Osteoblast (primary cell): ENCODE data around the gene HJURP. TPM values are rescaled to one million over a fixed set of nuclear protein-coding genes. Genes with fewer than 3 reads are reported as not detected.
A peak's percentile ranks its signal among the peaks of the same experiment; 100 is the strongest.

ENCODE experiments used
- DNase-seq: peaks from one replicate; pipeline ENCODE4 v3.0.0; 2011; ENCODE audit warnings: low spot score, mixed read lengths; ENCODE audit not compliant: insufficient read length; ENCODE audit errors: missing footprints
- H2AFZ ChIP-seq: 2 replicates; pipeline ENCODE4 v1.6.0; 2011; ENCODE audit warnings: mild to moderate bottlenecking, low read length
- H3K27ac ChIP-seq: 2 replicates; pipeline ENCODE4 v1.5.1; 2011; ENCODE audit warnings: mild to moderate bottlenecking, low read depth, low read length, moderate library complexity
- H3K27me3 ChIP-seq: 2 replicates; pipeline ENCODE4 v1.6.0; 2012; ENCODE audit warnings: mild to moderate bottlenecking, control low read depth, inconsistent platforms, low read length, moderate library complexity; ENCODE audit not compliant: insufficient read depth
- H3K36me3 ChIP-seq: 2 replicates; pipeline ENCODE4 v1.5.1; 2011; ENCODE audit warnings: mild to moderate bottlenecking, low read length, control low read depth, moderate library complexity; ENCODE audit not compliant: insufficient read depth
- H3K4me1 ChIP-seq: 2 replicates; pipeline ENCODE4 v1.5.1; 2011; ENCODE audit warnings: mild to moderate bottlenecking, low read length, control low read depth, moderate library complexity; ENCODE audit not compliant: insufficient read depth
- H3K4me2 ChIP-seq: 2 replicates; pipeline ENCODE4 v1.6.0; 2011; ENCODE audit warnings: mild to moderate bottlenecking, low read length; ENCODE audit not compliant: insufficient read depth
- H3K4me3 ChIP-seq: fragments of 200-600 bp; sonication (generic); 3 replicates; pipeline ENCODE4 v1.5.1; 2012; ENCODE audit warnings: mild to moderate bottlenecking, low read length, inconsistent platforms; ENCODE audit not compliant: insufficient read depth
- H3K79me2 ChIP-seq: 2 replicates; pipeline ENCODE4 v1.6.0; 2012; ENCODE audit warnings: mild to moderate bottlenecking, low read length, control low read depth, inconsistent platforms; ENCODE audit not compliant: insufficient read depth
- H3K9me3 ChIP-seq: 2 replicates; pipeline ENCODE4 v1.5.1; 2011; ENCODE audit warnings: low read depth, low read length, control low read depth
- H4K20me1 ChIP-seq: 2 replicates; pipeline ENCODE4 v1.6.0; 2012; ENCODE audit warnings: mild to moderate bottlenecking, low read length, control low read depth; ENCODE audit not compliant: insufficient read depth
- CTCF ChIP-seq: IDR thresholded peaks from 2 replicates; pipeline ENCODE4 v1.5.1; 2011; ENCODE audit warnings: mild to moderate bottlenecking, low read depth, low read length, moderate library complexity; ENCODE audit errors: extremely low read depth
- total RNA-seq: library from RNA; depleted of rRNA; stranded (reverse); fragments of >200 nt; gene quantifications from 2 replicates; pipeline ENCODE4 v1.2.3, GENCODE V29; 2012

HJURP gene
- total RNA-seq, 1 donor = 2.9 TPM

GRCh38 chr2:233831861-233832260 is 22.5 kb downstream of the HJURP start:
- Histone ChIP-seq H3K27ac (peak overlapping the region; percentile 31), H3K27me3 (no peaks in the 10 kb centered on the region), H3K4me3 (no peak overlapping the region), H3K79me2 (peaks cover 11% of the 10 kb centered on the region), H3K36me3 (no peaks in the 10 kb centered on the region), H3K4me1 (peaks cover 4% of the 10 kb centered on the region), H3K9me3 (no peaks in the 10 kb centered on the region), H4K20me1 (no peaks in the 10 kb centered on the region), H2AFZ (no peak overlapping the region), H3K4me2 (no peak overlapping the region)
- DNase-seq = peak; percentile 22
- TF ChIP-seq CTCF = no peak

GRCh38 chr2:233831011-233831721 is 23.2 kb downstream of the HJURP start:
- Histone ChIP-seq H3K4me1 (peaks cover 4% of the 10 kb centered on the region), H3K79me2 (peaks cover 6% of the 10 kb centered on the region), H3K4me3 (no peak overlapping the region), H2AFZ (no peak overlapping the region), H4K20me1 (no peaks in the 10 kb centered on the region), H3K9me3 (no peaks in the 10 kb centered on the region), H3K4me2 (no peak overlapping the region), H3K36me3 (no peaks in the 10 kb centered on the region), H3K27me3 (no peaks in the 10 kb centered on the region), H3K27ac (no peak overlapping the region)
- TF ChIP-seq CTCF = no peak
- DNase-seq = peak; percentile 17

GRCh38 chr2:233830111-233830802 is 24.1 kb downstream of the HJURP start:
- Histone ChIP-seq H3K9me3 (no peaks in the 10 kb centered on the region), H3K4me2 (no peak overlapping the region), H3K27ac (no peak overlapping the region), H2AFZ (no peak overlapping the region), H3K27me3 (no peaks in the 10 kb centered on the region), H3K79me2 (no peaks in the 10 kb centered on the region), H3K4me1 (peaks cover 4% of the 10 kb centered on the region), H3K4me3 (no peak overlapping the region), H3K36me3 (no peaks in the 10 kb centered on the region), H4K20me1 (no peaks in the 10 kb centered on the region)
- DNase-seq = peak; percentile 47
- TF ChIP-seq CTCF = no peak

- Histone ChIP-seq H3K79me2 (no peaks in the 10 kb centered on the region), H3K27ac (no peak overlapping the region), H3K36me3 (no peaks in the 10 kb centered on the region), H3K4me3 (no peak overlapping the region), H3K4me1 (peaks cover 4% of the 10 kb centered on the region), H3K27me3 (no peaks in the 10 kb centered on the region), H3K4me2 (no peak overlapping the region), H4K20me1 (no peaks in the 10 kb centered on the region), H2AFZ (no peak overlapping the region), H3K9me3 (no peaks in the 10 kb centered on the region)
- no peak for TF ChIP-seq CTCF
- peak; percentile 63 for DNase-seq
Measured at GRCh38 chr2:233829193-233830110, 24.9 kb downstream of the HJURP start.
